CD1c-positive myeloid dendritic cell (primary cell): ENCODE data around the gene MAPK8IP3.

ENCODE experiments used
- DNase-seq: peaks from one replicate; pipeline ENCODE4 v3.0.0-alpha.2; 2016; ENCODE audit errors: extremely low spot score

Gene MAPK8IP3

DNA sequence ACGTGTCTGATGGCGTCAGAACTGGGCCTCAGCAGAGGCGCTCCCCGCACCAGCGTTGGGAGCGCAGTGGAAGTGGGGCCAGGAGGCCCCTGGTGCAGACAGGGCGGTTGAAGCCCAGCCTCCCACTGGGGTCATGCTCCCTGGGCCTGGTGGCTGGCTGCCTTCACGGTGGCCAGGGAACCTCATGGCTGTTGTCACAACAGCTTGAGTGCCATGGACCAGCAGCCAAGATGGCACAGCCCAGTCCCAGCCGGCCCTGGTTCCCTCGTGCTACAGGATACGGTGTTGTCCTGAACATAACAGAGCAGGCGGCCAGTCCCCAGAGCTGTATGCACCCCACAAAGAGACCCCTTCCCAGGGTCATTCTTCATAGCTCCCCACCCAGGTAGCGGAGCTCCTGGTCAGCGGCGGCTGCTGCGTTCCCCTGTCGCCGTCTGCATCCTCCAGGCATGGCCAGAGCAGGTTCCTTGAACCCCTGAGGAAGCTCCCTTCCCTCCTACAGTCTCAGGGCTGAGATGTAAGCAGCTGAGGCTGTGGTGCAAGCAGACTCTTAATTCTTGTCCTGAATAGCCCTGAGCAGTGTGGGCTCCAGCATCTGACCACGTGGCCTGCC, 35.7 kb downstream of the MAPK8IP3 start:
- DNase-seq = no peak

DNA sequence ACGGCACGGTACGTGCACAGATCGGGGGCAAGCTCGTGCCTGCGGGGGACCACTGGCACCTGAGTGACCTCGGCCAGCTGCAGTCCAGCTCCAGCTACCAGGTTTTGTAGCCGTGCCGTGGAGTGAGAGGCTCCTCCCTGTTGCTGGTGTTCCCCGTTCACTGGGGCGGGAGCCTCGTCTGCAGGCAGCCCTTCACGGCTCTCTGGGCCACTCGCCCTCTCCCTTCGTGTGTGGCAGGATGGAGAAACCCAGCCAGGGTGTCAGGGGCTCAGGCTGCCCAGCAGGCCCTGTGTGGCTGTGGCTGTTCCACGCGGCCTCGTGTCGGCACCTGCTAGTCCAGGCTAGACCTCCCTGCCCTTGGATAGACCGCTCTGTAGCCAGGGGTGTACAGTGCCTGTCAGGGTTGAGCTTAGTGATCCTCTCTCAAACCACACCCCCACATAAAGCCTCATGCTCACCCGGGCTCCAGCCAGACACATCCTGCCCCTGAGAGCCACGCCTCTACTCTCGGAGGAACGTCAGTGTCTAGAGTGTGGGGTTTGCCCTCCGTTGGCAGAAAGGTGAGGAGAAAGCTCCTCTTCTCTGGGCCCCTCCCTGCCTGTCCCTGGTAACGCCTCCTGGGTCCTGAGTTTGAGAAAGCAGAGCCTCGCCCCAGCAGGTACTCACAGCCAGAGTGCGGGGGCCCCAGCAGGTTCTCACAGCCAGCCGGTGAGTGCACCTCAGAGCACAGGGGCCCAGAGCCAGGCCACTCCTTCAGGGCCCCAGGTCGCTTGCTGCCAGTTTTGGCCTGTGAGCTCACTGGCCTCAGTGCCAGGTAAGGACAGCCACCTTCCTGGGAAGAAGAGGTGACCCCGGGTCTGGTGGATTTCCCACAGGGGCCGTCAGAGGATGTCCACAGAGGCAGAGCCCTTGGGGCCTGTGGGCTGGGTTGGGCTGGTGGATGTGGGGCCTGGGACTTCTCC, 37.7 kb downstream of the MAPK8IP3 start:
- DNase-seq = no peak

DNA sequence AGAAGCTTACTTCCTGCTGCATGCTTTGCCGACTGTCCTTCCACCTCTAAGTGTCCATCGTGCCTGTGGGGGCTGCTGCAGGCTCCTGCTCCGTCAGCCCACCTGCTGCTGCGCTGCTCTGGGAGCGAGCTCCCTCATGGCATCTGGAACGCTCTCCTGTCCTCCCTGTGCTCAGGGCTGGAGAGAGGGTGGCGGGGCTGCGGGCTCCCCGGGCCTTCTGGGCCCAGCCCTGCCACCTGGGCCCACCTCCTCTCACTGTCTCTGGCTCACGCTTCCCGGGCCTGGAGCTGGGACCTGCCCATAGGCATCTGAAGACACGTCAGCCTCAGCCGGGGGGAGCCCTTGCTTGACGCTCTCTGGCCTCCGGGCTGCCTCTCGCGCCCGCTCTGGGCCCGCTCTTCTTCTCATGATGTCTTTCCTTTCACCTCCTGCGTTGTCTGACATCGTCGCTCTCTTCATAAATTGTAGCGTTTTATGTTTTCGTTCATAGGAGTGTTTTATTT, 38.4 kb downstream of the MAPK8IP3 start:
- DNase-seq = no peak

DNA sequence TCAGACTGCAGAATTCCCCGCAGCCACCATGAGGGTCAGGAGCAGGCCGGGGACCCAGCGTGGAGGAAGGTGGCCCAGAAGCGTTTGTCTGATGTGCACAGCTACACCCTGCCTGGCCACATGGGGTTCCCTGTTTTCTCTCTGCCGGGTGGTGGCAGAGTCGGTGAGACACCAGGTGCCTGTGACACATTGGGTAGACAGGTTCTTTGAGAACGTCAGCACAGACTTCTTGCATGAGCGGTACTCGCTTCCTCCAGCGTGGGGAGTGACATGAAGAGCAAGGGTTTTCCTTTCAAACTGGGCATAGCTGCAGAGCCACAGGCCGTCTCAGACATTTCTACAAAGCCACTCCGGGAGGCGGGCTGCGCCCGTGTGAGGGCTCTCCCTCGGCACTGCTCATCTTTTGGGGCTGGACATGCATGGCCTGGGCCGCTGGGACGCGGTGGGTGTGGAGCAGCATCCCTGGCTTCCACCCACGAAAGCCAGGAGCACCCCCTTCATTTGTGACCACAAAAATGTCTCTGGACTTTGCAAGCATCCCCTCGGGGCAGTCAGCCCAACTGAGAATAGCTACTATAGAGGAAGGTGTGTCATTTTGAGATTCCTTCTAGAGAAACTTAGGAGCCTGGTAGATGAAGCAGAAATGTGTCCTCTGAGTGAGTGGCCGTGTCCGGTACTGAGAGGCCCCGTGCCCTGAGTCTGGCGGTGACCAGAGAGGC, 39.3 kb downstream of the MAPK8IP3 start:
- no peak for DNase-seq

DNA sequence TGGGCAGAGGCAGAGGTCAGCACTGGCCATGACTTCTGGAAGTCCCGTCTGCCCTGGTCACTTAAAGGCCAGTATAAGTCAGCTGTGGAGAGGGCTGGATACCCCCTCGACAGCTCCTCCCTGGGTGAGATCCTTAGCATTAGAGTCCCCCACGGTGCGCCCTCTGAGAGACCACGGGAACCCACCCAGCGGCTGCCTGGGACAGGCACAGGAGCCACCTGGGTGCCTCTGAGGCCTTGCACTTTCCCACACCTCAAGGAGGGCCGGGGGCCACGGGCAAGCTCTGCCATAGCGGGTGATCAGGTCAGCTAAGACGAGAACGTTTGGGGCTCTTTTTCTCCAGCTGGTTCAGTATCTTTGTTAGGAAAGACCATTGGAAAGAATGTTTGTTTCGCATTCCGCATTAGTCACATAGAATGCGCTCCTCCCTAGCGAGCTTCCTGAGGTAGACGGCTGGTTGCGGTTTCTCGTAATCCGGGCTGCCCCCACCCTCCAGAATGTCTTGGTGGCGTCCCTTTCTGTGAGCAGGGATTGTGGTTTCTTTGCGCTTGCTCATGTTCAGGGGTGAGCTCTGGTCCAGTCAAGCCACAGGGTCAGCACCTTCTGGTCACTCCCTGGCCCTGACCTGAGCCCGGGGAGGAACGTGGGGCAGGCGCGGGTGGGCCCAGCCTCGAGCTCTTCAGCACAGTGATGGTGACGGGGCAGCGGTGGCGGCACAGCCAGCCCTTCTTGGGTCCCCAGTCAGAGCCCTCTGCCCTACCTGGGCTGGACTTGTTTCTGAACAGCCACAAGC, 40.1 kb downstream of the MAPK8IP3 start:
- no peak for DNase-seq

DNA sequence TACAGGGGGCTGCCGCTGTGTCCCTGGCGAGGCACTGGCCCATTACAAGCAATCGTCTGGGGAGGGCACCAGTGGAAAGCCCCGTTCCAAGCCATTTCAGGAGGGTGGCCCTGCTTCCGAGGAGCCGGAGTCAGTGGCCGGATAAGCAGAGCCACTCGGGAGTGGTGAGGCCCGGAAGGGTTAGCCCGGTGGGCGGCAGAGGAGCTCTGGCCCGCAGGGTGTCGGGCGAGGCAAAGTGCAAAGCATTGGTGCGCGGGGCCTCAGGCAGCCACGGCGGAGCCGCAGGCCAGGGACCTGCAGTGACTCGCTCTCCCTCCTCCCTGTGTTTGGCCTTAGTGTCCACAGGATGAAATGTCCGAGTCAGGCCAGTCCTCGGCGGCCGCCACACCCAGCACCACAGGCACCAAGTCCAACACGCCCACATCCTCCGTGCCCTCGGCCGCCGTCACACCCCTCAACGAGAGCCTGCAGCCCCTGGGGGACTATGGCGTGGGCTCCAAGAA, 40.7 kb downstream of the MAPK8IP3 start:
- no peak for DNase-seq

DNA sequence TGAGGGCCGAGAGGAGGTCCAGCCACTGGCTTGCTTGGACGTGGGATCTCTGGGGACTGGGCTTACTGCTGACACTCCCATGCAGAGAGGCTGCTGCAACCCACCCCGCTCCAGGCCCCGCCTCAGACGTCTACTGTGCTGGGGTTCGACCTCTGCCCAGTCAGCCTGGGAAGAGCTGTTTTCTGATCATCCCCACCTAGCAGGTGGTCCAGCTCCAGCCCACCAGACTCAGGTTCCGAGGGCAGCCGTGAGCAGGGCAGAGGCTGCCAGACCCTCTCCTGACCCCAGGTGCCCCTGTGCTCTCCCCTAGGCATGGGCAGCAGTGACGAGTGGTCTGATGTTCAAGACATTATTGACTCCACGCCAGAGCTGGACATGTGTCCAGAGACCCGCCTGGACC, 41.9 kb downstream of the MAPK8IP3 start:
- DNase-seq = no peak

DNA sequence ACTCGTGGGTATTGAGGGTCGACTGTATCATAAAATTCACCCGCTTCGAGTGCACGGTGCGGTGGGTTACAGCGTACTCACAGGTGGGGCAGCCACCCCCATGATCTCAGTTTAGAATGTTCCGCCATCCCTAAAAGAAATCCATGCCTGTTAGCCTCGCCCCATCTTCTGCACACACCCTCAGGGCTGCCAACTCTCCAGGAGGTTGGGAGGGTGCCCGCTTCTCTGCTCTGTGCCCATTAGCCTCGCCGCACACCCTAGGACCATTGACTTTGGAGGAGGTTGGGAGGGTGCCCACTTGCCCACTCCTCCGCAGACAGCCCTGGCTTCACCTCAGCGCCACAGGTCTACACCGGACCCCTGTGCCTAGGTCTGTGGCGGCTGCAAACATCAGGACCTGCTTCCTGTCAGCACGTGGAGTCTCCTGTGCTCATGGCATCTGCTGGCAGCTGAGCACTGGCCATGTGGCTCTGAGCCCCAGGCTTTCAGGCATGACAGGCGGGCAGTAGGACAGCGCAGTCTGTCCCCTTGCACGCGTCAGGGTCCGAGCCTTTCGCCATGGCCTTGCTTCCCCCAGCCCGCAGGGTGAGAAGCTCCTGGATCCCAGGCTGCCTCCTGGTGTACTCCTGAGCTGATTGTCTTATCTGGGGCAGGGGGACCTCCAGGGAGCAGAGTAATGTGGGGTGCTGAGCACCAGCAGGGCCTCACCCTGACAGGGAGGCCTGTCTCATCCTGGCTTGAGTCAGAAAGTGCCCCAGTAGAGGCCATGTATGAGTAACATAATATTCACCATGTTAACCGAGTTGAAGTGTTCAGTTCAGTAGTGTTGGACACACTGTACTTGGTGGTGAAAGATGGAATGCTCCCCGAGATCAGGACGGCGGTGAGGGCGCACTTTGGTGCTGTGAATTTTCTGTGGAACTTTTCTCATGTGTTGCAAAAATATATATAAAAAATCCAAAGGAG, 43.4 kb downstream of the MAPK8IP3 start:
- DNase-seq = no peak

DNA sequence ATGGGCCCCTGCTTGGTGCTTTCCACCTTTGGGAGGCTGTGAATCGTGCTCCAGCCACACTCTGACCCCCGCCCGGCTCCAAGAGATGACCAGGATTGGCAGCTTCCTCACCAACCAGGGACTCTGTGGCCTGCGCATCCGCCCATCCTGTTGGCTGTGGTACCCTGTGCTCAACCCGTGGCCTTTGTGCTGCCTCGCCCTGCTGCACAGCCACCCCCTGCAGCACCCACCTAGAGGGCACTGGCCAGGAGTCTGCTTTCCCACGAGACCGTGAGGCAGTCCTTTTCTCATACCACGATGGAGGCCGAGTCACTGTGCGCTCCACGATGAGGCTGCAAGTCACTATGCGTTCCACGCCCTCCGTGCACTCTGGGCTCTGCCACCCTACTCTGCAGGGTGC, 46.0 kb downstream of the MAPK8IP3 start:
- no peak for DNase-seq

DNA sequence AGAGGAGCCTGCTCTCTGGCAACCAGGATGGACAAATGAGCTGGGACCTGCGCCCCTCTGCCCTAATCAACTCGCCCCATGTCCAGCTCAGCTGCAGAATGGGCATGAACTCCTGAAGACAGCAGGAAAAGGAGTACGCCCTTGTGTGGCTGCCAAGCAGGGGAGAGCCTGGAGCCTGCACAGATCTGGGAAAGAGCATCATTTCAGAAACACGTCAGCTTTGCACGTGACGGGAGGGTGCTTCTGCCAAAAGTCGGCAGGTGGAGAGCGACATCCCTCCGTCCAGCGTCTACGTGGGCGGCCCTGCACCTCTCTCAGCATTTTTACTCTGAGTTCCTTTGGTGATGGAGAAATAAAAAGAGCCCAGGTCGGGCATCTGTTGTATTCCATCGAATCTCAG, 46.9 kb downstream of the MAPK8IP3 start:
- DNase-seq = no peak

DNA sequence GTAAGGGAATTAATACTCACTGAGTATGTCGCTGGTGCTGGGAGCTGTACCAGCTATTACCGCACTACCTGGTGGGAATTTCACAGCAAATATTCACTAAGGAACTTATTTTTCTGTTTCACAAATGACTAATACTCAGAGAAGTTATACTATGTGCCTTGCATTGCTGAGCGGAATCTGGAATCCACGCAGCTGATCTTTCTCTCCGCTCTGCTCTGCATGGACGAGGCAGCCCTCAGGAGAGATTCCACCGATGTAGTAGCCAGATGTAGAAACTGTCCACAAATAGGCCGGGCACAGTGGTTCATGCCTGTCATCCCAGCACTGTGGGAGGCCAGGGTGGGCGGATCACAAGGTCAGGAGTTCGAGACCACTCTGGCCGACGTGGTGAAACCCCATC, 48.2 kb downstream of the MAPK8IP3 start:
- DNase-seq = no peak

DNA sequence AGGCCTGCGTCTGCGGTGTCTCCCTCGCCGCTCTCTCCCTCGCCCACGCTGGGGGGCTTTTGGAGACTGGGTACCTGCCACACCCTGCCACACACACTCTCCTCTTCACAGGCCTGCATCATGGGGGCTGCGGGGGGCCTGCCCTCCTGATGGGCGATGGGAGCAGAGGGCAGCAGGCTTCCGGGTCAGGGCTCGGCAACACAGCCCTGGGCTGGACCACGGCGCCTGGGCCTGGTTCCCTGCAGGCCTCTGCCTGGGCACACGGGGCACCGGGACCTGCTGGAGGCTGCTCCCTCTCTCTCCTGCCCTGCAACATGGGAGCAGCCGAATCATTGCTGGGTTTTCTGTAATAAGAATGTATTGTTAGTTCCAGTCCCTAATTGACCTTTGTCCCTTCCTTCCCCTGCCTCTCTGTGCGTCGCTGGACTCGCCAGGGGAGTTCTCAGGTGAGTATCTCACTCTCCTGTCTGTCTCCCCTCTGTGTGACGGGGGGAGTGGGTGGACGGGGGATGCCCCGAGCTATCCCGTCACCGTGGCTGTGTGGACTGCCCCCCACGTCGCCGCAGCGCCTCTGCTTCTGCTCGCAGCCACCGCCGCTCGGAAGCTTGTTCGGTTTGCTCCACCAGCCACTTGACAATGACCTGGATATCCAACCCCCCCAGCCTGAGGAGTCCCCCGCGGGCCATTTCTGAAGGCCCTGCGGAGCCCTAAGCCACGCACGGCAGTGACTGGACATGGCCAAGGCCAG, 51.9 kb downstream of the MAPK8IP3 start:
- no peak for DNase-seq

DNA sequence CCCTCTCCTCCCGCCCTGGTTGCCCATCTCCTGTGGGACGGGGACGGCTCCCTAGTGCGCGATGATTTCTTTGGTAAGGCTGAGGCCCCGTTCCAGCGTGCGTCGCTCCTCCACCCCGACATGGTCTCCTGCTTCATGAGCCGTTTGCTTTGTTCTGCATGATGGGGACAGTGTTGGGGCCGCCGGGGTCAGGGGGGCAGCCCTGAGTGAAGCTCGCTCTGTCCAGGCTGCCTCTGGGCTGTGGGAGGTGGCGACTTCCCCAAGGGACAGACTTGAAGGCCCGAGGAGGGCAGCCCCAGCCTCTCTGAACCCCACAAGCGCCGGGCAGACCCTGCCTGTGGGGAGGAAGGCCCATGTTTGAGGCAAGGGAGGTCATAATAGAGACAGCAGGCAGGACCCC, 52.9 kb downstream of the MAPK8IP3 start:
- no peak for DNase-seq

DNA sequence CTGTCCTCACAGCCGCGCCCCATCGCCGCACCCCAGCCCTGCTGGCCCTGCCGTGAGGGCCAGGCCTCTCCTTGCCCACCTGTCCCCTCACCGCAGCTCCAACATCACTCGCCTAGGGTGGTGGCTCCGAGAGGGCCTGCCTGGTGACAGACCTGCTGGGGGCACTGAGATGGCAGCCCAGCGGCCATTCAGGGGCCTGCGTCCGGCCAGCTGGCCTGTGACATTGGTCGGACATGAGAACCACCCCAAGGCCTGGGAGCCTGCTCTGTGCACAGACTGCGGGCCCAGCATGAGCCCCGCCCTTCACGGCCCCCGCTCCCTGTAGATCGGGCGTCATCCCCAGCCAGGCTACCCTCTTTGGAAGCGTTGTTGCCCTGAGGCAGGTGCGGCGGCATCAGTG, 53.5 kb downstream of the MAPK8IP3 start:
- no peak for DNase-seq

DNA sequence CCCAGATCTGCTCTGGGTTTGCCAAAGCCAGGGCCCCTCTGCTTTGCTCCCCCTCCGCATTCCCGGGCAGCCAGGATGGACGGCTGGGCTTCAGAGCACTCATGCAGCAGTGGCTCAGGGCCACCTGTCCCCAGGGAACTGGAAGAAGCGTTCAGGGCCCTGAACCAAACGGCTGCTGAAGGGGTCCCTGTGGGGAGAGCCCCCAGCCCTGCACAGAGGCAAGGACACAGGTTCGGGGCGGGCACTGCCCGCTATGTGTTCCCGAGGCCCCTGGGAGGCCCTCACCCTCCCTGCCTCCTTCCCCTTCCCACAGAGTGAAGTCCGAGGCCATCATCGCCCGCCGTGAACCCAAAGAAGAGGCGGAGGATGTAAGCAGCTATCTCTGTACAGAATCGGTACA, 54.9 kb downstream of the MAPK8IP3 start:
- no peak for DNase-seq

DNA sequence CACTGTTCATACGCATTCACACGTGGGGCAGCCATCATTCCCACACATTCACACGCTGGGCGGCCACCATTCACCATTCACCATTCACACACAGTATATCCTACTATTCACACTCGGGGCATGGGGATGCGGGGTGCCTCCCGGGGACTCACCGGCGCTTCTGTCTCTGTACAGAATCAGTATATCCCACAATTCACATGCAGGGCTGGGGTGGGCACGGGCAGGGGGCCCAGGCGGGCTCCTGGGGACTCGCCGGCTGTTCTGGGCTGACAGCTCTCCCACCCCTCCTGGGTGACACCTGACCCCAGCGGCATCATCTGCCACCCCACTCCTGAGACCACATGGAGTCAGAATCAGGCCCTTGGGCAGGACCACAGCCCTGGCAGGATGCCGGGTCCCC, 55.8 kb downstream of the MAPK8IP3 start:
- no peak for DNase-seq

DNA sequence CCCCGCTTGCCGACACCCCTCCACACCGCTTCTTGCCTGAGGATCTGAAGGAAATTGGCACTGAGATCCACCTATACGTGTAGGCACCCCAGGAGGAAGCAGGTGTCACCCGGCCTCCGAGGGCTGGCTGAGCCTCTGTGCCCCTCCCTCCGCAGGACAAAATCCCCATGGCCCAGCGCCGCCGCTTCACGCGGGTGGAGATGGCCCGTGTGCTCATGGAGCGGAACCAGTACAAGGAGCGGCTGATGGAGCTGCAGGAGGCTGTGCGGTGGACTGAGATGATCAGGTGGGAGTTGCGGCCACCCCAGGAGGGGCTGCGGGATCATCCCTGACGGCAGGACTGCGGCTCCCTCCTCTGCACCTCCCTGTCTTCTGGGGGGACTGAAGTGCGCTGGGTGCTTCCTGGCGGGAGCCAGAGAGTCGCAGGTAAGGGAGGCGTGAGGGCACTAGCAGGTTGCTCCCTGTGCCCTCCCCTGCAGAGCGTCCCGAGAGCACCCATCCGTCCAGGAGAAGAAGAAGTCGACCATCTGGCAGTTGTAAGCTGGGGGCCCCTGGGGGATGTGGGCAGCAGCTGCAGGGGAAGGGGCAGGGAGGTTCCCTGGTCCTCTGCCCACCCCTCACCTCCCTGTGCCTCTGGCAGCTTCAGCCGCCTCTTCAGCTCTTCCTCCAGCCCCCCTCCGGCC, 56.3 kb downstream of the MAPK8IP3 start:
- DNase-seq = no peak

DNA sequence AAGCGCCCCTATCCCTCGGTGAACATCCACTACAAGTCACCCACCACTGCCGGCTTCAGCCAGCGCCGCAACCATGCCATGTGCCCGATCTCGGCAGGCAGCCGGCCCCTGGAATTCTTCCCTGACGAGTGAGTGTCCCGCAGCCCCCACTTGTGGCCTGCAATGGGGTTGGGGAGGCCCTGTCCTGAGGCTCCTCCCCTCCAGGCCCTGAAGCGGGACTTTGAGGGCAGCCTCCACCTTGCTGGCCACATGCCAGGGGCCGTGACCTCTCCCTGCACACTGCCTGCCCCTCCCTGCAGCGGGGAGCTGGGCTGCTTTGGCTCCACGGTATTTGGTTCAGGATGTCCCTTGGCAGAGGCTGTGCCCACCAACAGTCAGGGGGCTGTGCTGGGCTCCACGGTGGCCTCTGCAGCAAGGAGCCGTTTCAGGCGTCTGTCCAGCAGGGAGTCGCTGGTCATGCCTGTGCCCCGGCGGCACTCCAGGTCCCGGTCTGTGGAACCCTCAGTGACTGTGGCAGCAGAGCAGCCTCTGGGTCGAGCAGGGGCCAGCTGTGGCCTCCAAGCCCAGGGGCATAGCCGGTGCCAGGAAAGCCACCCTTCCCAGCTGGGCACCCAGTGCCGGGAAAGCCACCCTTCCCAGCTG, 57.0 kb downstream of the MAPK8IP3 start:
- no peak for DNase-seq
